GM21515 (cell line): ENCODE measurements around the gene MYO1H.

Experiments
- ATAC-seq: cut with Tn5 transposase; IDR thresholded peaks from one replicate; pipeline ENCODE4 v1.9.1; 2021; ENCODE audit not compliant: unreplicated experiment

The MYO1H gene

DNA sequence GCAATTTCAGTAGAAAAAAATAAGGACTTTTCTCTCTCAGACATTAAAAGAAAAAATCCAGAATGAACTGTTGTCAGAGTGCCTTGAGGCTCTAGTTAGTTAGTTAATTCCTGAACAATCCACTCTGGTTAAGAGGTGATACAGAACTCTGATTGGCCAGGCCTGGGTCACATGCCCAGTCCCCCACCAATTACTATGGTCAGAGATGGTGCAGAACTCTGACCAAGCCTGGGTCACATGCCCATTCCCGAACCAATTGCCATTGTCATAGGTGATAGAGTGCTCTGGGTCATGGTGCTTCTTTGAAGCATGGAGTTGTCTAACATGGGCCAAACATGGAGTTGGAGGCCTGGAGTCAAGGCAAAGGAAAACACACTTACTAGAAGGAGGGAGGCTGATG, 11.1 kb upstream of the MYO1H start:
- no peak for ATAC-seq

DNA sequence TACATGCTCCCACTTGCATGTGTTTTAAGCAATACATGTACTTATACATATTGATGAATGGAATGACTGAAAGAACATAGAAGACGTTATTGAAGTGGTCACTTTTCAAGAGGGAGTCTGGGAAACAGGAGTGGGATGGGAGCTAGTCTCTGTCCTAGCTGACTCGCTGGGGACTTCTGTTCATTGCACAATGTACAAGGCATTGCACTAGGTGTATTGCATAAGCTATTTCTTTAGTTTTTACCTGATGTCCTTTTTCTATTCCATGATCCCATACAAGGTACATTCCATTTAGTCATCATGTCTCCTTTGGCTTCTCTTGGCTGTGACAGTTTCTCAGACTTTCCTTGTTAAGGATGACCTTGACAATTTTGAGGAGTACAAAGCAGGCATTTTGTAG, 4.0 kb upstream of the MYO1H start:
- no peak for ATAC-seq

DNA sequence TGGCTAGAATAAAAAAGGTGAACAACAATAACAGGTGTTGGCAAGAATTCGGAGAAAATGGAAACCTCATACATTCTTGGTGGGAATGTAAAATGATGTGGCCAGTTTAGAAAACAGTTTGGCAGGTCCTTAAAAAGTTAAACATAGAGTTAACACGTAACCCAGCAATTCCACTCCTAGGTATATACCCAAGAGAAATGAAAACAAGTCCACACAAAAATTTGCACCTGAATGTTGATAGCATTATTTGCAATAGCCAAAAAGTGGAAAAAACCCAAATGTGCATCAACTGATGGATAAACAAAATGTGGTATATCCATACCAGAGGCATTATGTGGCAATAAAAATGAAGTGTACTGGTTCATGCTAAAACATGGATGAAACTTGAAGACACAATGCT, 2.3 kb upstream of the MYO1H start:
- no peak for ATAC-seq

DNA sequence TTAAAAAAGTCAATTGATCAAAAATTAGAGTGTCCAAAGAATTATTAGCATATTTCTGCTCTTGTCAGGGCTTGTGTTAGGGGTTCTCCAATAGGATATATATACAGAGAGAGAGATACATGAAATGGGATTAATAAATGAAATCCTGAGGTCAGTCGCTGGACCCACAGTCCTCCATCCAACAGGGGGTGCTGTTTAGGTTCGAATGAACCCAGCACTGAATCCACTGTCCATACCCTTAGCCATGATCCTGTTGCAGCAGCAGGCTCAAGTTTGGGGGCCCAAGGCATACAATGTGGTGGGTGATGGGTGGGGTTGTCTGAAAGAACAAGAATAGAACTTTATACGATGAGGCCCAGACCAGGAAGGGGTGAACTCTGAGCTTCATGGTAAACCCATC, 780 bp upstream of the MYO1H start:
- ATAC-seq = no peak

DNA sequence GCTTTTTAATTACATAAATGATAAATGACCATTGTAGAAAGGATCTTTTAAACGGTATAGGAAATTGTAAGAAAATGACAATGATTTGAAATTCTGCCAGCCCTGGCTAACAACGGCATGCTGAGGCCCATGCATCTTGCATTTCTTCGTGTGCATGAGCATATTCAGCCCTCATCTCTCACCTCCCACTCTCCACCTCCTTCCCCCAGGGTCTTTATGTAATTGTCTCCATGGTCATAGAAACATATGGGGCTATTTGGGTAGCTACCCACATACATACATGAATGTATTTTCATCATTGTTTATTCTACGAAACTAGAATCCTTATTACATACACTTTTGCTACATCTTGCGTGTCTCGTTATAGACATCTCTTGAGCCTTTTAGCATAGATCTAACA, 4.5 kb downstream of the MYO1H start:
- ATAC-seq = no peak

DNA sequence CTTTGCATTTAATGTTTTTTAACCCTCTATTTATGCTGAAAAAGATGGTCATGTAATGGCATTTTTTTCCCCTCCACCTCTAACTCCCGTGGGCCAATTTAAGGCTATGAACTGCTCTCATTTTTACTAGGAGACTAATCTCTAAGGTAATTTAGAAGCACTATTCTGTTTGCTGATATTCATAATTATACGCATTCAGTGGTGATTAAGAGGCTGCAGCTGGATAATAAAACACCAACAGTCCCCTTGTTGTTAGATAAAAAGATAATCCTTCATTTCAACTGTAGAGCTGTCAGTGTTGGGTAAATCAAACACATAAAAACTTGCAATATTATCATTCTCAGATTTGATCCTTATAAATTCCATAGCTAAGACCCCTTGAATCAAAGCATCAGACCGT, 8.9 kb downstream of the MYO1H start:
- ATAC-seq = no peak

DNA sequence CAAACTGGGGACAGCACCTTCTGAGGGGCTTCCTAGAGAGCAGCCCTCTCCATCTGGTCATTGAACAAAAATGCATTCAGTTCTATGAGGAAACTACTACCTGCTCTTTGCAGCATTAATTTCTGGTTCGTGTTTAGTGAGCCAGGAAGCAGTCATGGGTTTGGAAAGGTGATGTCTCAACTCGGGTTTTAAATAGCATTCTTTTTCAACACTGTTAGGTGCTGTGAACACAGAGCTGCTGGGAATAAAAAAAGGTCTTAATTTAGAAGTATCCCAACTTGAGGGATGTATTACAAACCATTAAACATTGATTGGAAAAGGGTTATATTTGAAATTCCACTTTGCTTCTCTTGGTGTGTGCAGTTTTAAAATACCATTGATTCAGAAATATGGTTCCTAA, 9.3 kb downstream of the MYO1H start:
- no peak for ATAC-seq

DNA sequence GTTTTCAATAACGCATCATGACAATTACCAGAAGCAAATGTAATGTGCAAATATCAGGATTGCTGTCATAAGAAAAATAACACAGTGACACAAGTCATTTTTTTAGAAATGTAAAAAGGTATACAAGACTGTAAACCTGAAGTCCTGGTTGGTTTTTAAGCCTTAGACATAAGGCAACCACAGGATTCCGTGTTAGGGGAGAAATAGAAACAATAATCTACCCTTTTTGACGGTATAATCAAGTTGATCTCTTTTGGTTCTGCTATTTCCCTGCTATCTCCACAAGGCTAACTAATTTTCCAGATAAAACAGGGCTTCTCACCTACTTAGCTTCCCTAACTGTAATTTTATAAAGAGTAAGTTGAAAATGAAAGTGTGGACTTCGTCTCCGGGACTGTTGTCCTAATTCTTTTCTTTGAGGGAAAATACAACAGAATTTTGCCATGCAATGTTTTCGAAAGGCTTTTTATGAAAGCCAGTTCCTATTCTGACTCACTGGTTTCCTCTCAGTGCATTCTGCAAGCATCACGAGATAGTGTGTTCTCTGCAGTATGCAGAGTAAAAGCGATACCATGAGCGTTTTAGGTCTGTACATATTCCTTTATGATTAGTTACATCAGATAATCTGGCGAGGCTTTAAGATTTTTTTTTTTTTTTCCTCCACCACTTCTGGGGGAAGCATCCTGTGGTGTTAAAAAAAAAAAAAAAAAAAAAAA, 10.6 kb downstream of the MYO1H start:
- peak; percentile 72 for ATAC-seq

DNA sequence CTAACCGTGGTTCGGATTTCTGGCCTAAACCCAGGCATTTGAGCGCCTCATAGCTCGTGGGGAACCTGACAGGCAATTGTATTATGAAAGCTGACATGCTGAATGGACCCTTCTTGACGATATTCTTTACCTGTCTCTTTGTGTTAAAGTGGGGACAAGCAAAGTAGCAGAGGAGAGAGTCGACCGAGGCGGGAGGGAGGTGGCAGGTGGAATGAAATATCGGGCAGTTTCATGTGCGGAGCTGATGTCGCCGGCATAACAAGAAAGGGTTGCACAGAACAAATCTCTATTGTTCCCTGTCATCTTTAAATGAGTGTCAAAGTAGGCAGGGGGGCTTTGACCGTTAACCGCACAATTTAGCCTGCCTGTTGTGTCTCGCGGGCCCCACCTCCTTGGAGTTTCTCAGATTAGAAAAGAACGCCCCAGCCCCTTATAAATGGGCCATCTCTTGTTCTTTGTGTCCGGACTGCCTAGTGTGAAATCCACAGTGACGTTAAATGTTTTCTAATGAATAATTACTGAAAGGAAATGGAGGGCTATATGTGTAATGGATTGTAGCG, 11.5 kb downstream of the MYO1H start:
- no peak for ATAC-seq

DNA sequence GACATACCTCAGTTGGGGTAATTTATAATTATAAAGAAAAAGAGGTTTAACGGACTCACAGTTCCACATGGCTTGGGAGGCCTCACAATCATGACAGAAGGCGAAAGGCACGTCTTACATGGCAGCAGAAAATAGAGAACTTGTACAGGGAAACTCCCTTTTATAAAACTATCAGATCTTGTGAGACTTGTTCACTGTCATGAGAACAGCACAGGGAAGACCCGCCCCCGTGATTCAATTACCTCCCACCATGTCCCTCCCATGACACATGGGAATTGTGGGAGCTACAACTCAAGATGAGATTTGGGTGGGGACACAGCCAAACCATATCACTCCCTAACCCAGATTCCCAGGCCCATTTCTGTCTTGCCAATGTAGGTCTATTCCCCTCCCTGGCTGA, 22.1 kb downstream of the MYO1H start:
- no peak for ATAC-seq

DNA sequence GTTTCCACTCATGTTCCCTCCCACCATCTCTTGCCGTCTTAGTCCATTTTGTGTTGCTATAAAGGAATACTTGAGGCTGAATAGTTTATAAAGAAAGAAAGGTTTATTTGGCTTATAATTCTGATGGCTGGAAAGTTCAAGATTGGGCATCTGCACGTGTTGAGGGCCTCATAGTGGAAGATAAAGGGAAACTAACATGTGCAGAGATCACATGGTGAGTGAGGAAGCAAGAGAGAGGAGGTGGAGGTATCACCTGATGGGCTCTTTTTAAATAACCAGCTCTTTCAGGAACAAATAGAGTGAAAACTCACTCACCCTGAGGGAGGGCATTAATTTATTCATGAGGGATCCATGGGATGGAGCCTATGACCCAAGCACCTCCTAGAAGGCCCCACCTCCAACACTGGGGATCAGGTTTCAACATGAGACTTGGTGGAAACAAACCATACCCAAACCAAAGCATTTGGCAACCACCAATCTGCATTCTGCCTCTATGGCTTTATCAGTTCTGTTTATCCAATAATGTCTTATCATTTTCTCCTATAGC, 29.5 kb downstream of the MYO1H start:
- ATAC-seq = no peak

DNA sequence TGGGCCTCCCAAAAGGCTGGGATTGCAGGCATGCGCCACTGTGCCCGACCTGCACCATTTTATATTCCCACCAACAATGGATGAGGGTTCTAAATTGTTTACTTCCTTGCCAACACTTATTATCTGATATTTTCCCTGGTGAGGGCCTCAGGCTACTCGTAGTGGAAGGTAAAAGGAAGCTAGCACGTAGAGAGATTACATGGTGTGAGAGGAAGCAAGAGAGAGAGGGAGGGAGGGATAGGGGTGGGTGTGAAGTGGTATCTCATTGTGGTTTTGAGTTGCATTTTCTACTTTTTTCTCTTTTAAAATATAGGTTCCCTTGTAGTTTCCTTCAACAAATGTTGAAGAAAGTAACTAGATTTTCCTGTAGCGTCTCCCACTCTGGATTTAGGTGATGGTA, 30.9 kb downstream of the MYO1H start:
- no peak for ATAC-seq

DNA sequence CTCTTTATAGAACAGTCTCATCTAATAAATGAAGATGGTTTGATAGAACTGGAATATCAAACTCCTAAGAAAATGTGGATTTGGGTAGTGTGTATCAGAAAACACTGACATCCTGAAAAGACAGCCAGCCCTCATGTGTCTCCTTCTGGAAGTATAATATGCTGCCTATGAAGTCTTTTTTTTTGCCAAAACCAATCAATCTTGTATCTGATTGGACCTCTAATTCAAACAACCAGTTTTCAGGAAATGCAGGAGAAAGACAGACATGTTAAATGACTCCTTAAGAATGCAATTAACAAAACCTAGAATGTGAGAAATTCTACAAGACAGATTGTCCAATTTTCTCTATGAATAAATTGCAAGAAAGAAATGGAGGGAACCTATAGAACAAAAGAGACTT, 34.3 kb downstream of the MYO1H start:
- no peak for ATAC-seq

DNA sequence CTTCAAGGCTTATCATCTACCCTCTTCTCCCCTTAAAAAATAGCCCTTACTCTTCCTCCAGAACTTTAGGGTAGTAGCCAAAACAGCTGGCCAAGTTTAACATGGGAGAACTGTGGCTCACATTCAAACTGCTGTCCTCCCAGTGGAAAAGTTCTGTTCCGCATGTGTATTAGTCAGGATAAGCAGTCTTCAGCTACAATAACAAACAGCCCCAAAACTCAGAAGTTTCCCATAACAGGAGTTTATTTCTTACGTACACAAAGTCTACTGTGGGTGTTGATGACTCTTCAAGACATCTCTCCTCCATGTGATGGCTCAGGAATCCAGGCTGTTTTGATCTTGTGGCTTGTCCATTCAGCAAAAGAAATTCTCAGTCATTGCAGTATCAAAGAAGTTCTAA, 35.5 kb downstream of the MYO1H start:
- no peak for ATAC-seq

DNA sequence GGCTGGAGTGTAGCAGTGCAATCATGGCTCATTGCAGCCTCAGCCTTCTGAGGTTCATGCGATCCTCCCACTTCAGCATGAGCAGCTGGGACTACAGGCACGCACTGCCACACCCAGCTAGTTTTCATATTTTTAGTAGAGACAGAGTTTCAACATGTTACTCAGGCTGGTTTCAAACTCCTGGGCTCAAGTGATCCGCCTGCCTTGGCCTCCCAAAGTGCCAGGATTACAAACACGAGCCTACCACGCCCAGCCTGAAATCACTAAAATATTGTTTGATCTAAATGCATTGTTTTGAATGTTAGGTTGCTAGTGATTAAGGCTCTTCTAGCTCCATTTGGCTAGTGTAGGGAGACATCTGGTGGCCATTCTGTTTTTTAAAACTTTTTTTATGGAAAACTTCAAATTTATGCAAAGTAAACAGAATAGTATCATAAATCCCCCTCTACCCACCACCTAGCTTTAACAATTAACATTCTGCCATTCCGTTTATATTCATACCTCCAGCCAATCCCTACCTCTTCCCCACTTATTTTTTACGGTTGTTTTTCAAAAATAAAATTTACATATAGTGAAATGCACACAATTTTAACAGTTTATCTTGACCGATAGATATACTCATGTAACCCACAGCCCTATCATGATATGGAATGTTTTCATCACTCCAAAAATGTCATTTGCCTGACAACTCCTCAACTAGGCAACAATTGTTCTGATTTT, 37.8 kb downstream of the MYO1H start:
- no peak for ATAC-seq

DNA sequence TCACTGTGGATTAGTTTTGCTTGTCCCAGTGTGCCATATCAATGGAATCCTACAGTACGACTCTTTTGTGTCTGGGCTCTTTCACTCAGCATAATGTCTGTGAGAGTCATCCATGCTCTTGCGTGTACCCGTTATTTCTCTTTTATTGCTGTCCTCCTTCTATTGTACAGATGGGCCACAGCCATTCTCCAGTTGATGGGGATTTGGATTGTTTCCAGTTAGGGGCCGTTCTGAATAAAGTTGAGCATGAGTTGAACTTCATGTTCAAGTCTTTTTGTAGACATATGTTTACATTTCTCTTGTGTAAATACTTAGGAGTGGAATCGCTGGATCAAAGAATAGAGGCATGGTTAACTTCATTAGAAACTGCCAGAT, 38.3 kb downstream of the MYO1H start:
- no peak for ATAC-seq

DNA sequence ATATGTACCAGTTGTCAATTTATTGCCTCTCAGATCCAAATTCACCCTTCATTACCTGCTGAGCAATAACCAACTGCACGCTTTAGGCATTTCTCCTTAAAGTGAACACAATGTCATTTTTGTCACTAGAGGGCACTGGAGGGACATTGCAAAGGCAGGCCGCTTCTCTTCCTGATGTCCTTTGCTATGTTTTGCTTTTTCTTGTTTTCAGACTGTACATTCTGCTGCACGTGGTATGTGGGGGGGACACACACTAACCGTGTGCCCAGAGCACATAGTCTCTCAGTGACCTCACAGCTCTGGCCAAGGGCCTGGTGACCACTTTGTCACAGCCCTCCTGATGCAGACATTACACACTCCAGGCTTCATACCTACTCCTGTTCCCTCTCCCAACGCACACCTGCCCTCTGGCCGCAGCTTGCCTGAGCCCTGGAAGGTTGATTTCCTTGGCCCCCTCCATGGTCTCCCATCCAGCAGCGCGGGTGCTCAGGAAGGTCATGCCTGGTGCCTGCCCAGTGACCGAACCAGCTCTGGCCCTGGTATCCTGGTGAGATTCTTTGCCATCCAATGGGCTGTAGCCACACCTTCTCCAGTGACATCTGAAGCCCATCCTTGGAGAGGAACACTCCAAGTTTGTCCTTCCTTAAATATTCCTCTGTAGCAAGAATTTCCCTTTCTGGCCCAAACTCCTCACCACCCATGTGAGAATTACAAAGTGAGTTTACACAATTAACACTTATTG, 39.9 kb downstream of the MYO1H start:
- ATAC-seq = no peak

DNA sequence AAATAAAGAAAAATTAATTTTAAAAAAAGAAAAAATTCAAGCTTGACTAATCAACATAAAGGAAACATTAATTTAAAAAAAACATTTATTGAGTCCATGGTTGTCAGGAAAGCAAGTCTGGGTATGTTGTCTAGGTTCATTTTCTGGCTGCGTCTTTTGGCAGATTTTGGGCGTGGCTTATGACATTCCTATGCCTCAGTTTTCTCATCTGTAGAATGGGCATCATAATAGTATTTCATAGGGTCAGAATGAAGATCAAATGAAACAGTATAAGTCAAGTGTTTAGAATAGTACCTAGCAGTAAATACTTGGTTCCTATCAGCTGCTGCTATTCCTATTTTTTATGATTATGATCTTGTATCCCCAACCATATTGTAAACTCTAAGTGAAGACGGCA, 40.5 kb downstream of the MYO1H start:
- ATAC-seq = no peak

DNA sequence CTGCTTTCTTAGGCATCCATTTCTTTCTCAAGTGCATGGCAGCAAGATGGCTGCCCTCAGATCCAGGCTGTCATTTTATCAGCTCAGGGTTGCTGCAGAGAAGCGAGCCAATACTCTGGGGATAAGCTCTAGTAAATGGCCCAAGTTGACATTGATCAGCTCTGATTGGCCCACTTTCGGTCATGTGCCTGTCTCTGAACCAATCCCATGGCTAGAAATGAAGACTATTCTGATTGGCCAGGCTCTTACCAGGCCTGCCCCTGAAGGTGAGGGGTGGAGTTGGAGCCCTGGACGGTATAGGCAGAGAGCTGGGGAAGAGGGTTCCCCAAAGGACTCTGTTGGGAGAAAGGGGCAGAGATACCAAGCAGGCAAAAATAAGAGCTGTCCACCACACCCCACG, 41.4 kb downstream of the MYO1H start:
- no peak for ATAC-seq

DNA sequence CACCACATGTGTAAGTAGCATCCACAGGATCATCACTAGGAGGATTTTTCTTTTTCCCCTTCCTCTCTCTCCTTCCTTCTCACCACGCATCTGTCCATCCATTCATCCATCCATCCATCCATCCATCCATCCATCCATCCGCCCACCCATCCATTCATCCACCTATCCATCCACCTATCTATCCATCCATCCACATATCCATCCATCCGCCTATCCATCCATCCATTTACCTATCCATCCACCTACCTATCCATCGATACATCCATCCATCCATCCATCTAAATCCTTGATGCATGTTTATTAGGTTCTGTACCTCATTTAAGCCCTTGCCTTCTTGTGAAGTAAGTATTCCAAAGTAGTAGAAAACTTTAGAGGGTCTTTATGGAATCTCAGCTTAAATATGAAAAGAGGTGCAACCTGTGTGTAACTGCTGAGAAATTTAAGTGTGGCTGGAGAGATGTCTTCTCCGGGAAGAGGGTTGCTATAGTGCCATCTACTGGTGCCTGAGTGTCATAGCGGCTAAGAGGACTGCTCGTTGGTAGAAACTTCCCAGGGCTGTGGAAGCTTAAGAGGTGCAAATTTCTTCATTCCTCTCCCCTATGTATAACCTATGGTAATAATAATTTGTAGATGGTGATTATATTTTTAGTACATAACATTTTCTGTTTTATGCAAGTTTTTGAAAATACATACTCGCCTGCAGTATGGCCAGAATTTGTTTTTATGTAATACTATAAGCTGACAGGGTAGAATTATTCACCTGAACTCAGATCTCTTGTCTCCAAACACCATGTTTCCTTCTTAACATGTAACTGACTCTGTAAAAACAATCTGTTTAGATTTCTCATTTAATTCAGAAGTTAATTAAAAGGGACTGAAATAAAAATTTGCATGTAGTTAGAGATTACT, 46.0 kb downstream of the MYO1H start:
- no peak for ATAC-seq

DNA sequence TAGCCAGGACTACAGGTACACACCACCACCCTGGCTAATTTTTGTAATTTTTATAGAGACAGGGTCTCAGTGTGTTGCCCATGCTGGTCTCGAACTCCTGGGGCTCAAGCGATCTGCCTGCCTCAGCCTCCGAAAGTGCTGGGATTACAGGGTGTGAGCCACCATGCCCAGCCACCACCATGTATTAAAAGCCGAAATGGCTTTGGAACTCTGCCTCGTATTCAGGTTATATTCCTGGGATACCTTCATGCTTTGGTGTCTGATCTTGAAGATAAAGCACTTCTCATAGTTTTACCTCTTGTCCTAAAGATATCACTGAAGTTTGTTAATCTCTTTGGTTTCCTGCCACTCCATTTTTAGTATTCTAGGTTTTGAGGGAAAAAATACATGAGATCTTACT, 47.2 kb downstream of the MYO1H start:
- ATAC-seq = no peak
